Hepatocyte (in vitro differentiated cells): ENCODE results near the gene SDK1. TPM values are rescaled to one million over a fixed set of nuclear protein-coding genes. Genes with fewer than 3 reads are reported as not detected.

ENCODE experiments used
- DNase-seq: peaks from one replicate; pipeline ENCODE4 v3.0.0-alpha.2; 2016; ENCODE audit warnings: low spot score
- H2AFZ ChIP-seq: fragments of 200-600 bp; sonication (generic); 2 replicates; pipeline ENCODE4 v1.6.0; 2016; ENCODE audit warnings: antibody characterized with exemption, mild to moderate bottlenecking
- H3K27ac ChIP-seq: fragments of 200-600 bp; sonication (generic); 2 replicates; pipeline ENCODE4 v1.5.1; 2016; ENCODE audit warnings: mild to moderate bottlenecking
- H3K27me3 ChIP-seq: fragments of 200-600 bp; sonication (generic); 2 replicates; pipeline ENCODE4 v1.6.1; 2016
- H3K36me3 ChIP-seq: fragments of 200-600 bp; sonication (generic); replicated peaks from 2 replicates; pipeline ENCODE4 v1.5.1; 2016; ENCODE audit warnings: low read depth; ENCODE audit not compliant: insufficient read depth
- H3K4me1 ChIP-seq: fragments of 200-600 bp; sonication (generic); 2 replicates; pipeline ENCODE4 v1.5.1; 2016; ENCODE audit warnings: mild to moderate bottlenecking, moderate library complexity; ENCODE audit not compliant: insufficient read depth
- H3K4me2 ChIP-seq: fragments of 200-600 bp; sonication (generic); 2 replicates; pipeline ENCODE4 v1.6.0; 2016
- H3K4me3 ChIP-seq: fragments of 200-600 bp; sonication (generic); 2 replicates; pipeline ENCODE4 v1.5.1; 2016; ENCODE audit warnings: mild to moderate bottlenecking
- H3K79me2 ChIP-seq: fragments of 200-600 bp; sonication (generic); 2 replicates; pipeline ENCODE4 v1.6.0; 2017; ENCODE audit warnings: mild to moderate bottlenecking
- H3K9me2 ChIP-seq: fragments of 200-600 bp; sonication (generic); replicated peaks from 2 replicates; pipeline ENCODE4 v1.6.0; 2017; ENCODE audit warnings: mild to moderate bottlenecking; ENCODE audit not compliant: insufficient read depth
- H3K9me3 ChIP-seq: fragments of 200-600 bp; sonication (generic); 2 replicates; pipeline ENCODE4 v1.5.1; 2016; ENCODE audit warnings: low read depth, mild to moderate bottlenecking
- H4K20me1 ChIP-seq: fragments of 200-600 bp; sonication (generic); 2 replicates; pipeline ENCODE4 v1.6.0; 2016; ENCODE audit warnings: mild to moderate bottlenecking; ENCODE audit not compliant: insufficient read depth, poor library complexity, severe bottlenecking
- EZH2 ChIP-seq: fragments of 200-600 bp; sonication (generic); IDR thresholded peaks from 2 replicates; pipeline ENCODE4 v1.6.1; 2016; ENCODE audit warnings: antibody characterized with exemption, mild to moderate bottlenecking, borderline replicate concordance
- EZH2phosphoT487 ChIP-seq: fragments of 200-600 bp; sonication (generic); IDR thresholded peaks from one replicate; pipeline ENCODE4 v1.6.1; 2018; ENCODE audit warnings: antibody characterized with exemption, mild to moderate bottlenecking, low read depth, moderate library complexity; ENCODE audit not compliant: unreplicated experiment, severe bottlenecking
- WGBS: methylation state at CpG from one replicate; pipeline ENCODE4 v1.1.6; 2016; ENCODE audit warnings: low lambda C conversion rate; ENCODE audit errors: missing lambda C conversion rate; 5-methylcytosine and 5-hydroxymethylcytosine counted together
- polyA plus RNA-seq: library from polyadenylated mRNA; unstranded; fragments of >200 nt; fragmentation: Nextera tagmentation; extraction: Ambion mirVana; gene quantifications from 2 replicates; pipeline ENCODE4 v1.2.1, GENCODE V29; 2016
- total RNA-seq: library from RNA; depleted of rRNA; stranded (reverse); fragments of >200 nt; gene quantifications from 2 replicates; pipeline ENCODE4 v1.2.3, GENCODE V29; 2014
- TF ChIP-seq, protein P1 (sequence below): fragments of 200-600 bp; sonication (generic); IDR thresholded peaks from 2 replicates; pipeline ENCODE4 v1.5.1; 2016; ENCODE audit warnings: antibody characterized with exemption, mild to moderate bottlenecking; ENCODE audit not compliant: poor library complexity

Gene SDK1
- total and polyA plus RNA-seq, 2 experiments from 2014 or later: 4.3 to 10.0 TPM

DNA sequence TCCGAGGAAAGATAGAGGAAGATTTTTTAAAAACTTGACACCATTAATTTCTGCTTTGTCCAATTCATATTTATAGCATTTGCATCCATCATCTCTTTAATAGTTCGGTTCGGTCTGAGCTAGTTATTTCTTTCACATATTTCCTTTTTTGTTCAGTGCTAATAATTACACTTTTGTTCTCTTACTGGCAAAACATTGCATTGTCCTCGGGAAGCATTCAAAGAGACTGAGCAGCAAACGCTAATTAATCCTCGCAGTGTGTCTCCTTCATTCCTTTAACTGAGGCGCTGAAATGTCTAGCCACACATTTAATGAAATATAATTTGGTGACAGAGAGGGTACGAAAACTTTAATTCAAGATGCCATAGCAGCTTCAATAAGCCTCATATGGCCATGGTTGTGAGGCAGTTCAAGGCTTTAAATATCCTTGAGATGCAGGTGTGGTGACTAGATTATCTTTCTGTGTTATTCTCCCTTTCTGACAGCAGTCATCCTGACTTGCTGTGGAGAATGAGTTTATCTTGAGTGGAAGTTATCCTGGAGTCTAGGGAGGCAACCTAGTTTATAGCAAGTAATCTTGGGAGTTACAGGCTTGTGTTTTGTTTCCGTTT is 431.4 kb downstream of the SDK1 start:
- H4K20me1 ChIP-seq: no peaks in the 10 kb centered on the region
- H3K36me3 ChIP-seq: no peaks in the 10 kb centered on the region
- no peaks in the 10 kb centered on the region for H3K4me1 ChIP-seq
- H3K27ac ChIP-seq: no peak overlapping the region
- H3K9me3 ChIP-seq: no peaks in the 10 kb centered on the region
- DNase-seq: no peak
- TF ChIP-seq, protein P1, sequence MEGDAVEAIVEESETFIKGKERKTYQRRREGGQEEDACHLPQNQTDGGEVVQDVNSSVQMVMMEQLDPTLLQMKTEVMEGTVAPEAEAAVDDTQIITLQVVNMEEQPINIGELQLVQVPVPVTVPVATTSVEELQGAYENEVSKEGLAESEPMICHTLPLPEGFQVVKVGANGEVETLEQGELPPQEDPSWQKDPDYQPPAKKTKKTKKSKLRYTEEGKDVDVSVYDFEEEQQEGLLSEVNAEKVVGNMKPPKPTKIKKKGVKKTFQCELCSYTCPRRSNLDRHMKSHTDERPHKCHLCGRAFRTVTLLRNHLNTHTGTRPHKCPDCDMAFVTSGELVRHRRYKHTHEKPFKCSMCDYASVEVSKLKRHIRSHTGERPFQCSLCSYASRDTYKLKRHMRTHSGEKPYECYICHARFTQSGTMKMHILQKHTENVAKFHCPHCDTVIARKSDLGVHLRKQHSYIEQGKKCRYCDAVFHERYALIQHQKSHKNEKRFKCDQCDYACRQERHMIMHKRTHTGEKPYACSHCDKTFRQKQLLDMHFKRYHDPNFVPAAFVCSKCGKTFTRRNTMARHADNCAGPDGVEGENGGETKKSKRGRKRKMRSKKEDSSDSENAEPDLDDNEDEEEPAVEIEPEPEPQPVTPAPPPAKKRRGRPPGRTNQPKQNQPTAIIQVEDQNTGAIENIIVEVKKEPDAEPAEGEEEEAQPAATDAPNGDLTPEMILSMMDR: no peak
- TF ChIP-seq EZH2: no peak
- no peak for TF ChIP-seq EZH2phosphoT487
- WGBS: 90% methylated on average over 9 of the region's 9 CpGs
- H2AFZ ChIP-seq: no peak overlapping the region
- no peaks in the 10 kb centered on the region for H3K9me2 ChIP-seq
- H3K79me2 ChIP-seq: no peaks in the 10 kb centered on the region
- no peaks in the 10 kb centered on the region for H3K27me3 ChIP-seq
- H3K4me2 ChIP-seq: no peak overlapping the region
- H3K4me3 ChIP-seq: no peak overlapping the region

DNA sequence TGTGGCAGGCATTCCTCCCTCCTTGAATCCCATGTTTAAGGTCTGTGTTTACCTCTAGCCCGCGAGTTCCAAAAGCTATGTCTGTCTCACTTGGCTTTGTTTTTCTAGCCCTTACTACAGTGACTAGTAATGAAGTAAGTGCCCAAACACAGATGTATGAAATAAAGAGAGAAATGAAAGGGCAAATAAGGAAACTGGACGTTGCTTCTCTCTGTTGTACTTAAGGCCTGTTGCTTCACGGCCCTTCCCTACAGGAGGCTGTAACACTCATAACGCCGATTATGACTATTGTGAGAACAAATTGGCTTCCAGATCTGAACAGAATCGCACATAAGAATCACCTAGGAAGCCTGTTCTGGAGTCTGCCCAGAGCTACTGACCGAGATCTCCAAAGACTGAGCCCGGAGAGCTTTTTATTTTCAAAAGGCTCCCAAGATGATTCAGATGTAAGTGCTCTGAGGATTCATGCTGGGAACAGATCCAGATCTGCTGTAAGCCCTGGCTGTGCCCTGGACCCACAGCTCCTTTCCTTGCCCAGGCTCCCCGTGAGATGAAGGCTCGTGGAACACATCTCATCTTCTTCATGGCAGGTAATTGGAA is 432.6 kb downstream of the SDK1 start:
- TF ChIP-seq, protein P1: no peak
- TF ChIP-seq EZH2: no peak
- TF ChIP-seq EZH2phosphoT487: no peak
- no peak for DNase-seq
- WGBS: 80% methylated on average over 11 of the region's 11 CpGs
- H3K36me3 ChIP-seq: no peaks in the 10 kb centered on the region
- H3K27ac ChIP-seq: no peak overlapping the region
- H3K9me2 ChIP-seq: no peaks in the 10 kb centered on the region
- H3K4me2 ChIP-seq: no peak overlapping the region
- H3K27me3 ChIP-seq: no peaks in the 10 kb centered on the region
- no peaks in the 10 kb centered on the region for H4K20me1 ChIP-seq
- H2AFZ ChIP-seq: no peak overlapping the region
- peaks cover 7% of the 10 kb centered on the region for H3K9me3 ChIP-seq
- H3K4me3 ChIP-seq: no peak overlapping the region
- no peaks in the 10 kb centered on the region for H3K4me1 ChIP-seq
- no peaks in the 10 kb centered on the region for H3K79me2 ChIP-seq

DNA sequence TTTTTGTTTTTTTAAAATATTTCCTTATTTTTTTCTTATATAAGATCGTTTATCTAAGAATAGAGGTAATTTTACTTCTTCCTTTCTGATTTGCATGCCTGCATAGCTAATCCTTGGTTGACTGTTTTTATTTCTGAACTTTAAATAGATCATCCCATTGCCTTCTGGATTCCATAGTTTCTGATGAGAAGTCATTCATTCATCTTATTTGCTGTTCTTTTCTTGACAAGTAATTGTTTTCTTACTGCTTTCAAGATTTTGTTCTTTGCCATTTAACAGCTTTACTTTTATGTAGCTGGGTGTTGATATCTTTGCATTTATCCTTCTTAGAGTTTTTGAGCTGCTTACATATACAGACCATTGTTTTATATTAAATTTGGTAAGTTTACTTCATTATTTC is 437.9 kb downstream of the SDK1 start:
- no peak for DNase-seq
- Histone ChIP-seq H3K27ac (no peak overlapping the region), H3K79me2 (no peaks in the 10 kb centered on the region), H3K4me1 (no peaks in the 10 kb centered on the region), H2AFZ (no peak overlapping the region), H3K27me3 (no peaks in the 10 kb centered on the region), H3K9me2 (no peaks in the 10 kb centered on the region), H3K36me3 (no peaks in the 10 kb centered on the region), H4K20me1 (no peaks in the 10 kb centered on the region), H3K4me2 (no peak overlapping the region), H3K4me3 (no peak overlapping the region), H3K9me3 (peaks cover 7% of the 10 kb centered on the region)
- 89% methylated on average over 1 of the region's 1 CpG for WGBS
- TF ChIP-seq, protein P1: no peak
- TF ChIP-seq EZH2: no peak
- TF ChIP-seq EZH2phosphoT487: no peak
